ENCODE measurements around the gene TBX19. TPM values are rescaled to one million over a fixed set of nuclear protein-coding genes. Genes with fewer than 3 reads are reported as not detected.

Gene TBX19
- total RNA-seq, 1 experiment from 2014 or later, result 2.8 TPM

- BruUV-seq (replicated peaks), result no TSS peak
- ChIA-PET POLR2A (no interaction called here), CTCF (interaction anchor here (2.1 kb wide), 1 partner anchor 12 kb away, joined by 7 read pairs; no protein-coding TSS in a partner anchor)
- intact Hi-C loops (cut with micrococcal nuclease; ENCODE audit: unreplicated experiment), result no loop called here
- no peak for DNase-seq
- TF ChIP-seq CTCF (IDR thresholded peaks at IDR 0.05; ENCODE audit: insufficient read depth in 1 of 2, low read depth in 1 of 2, low read length in 1 of 2, severe bottlenecking in 1 of 2, unreplicated experiment in 1 of 2), result no peak
- Mint-ChIP-seq H3K27ac (ENCODE audit: unreplicated experiment) (no peak overlapping the region), H3K4me3 (ENCODE audit: unreplicated experiment) (no peak overlapping the region), H3K4me1 (ENCODE audit: low read depth, unreplicated experiment) (peaks cover 11% of the 10 kb centered on the region), H3K36me3 (ENCODE audit: insufficient read depth, unreplicated experiment) (no peaks in the 10 kb centered on the region), H3K9me3 (ENCODE audit: unreplicated experiment) (peaks cover 5% of the 10 kb centered on the region), H3K27me3 (ENCODE audit: insufficient read depth, unreplicated experiment) (no peaks in the 10 kb centered on the region)
- Histone ChIP-seq H3K4me3 (ENCODE audit: low read depth, low read length) (no peak overlapping the region), H3K9me3 (no peaks in the 10 kb centered on the region), H3K27me3 (replicated peaks; ENCODE audit: control insufficient read depth, insufficient read depth, low read length) (no peaks in the 10 kb centered on the region), H3K4me1 (0 out of 2 replicates have a peak, but pooled peaks cover 5% of the 10 kb centered on the region), H3K36me3 (ENCODE audit: control insufficient read depth, insufficient read depth, low read length) (no peaks in the 10 kb centered on the region)
These were observed 49.6 kb downstream of the TBX19 start for GRCh38 chr1:168330285-168330684.

- DNase-seq, result no peak
- H3K9me3 Mint-ChIP-seq (ENCODE audit: unreplicated experiment), result peaks cover 1% of the 10 kb centered on the region
- ChIA-PET POLR2A (no interaction called here), CTCF (no interaction called here)
- Histone ChIP-seq H3K36me3 (ENCODE audit: control insufficient read depth, insufficient read depth, low read length) (no peaks in the 10 kb centered on the region), H3K9me3 (no peaks in the 10 kb centered on the region), H3K27me3 (replicated peaks; ENCODE audit: control insufficient read depth, insufficient read depth, low read length) (no peaks in the 10 kb centered on the region), H3K4me3 (ENCODE audit: low read depth, low read length) (no peak overlapping the region), H3K4me1 (peaks cover 5% of the 10 kb centered on the region; the same call in 1 of the 2 replicates)
- no peak overlapping the region for H3K27ac Mint-ChIP-seq (ENCODE audit: unreplicated experiment)
- intact Hi-C loops (cut with micrococcal nuclease; ENCODE audit: unreplicated experiment), result no loop called here
- H3K4me1 Mint-ChIP-seq (ENCODE audit: low read depth, unreplicated experiment), result peaks cover 16% of the 10 kb centered on the region
- H3K4me3 Mint-ChIP-seq (ENCODE audit: unreplicated experiment), result no peak overlapping the region
- no TSS peak for BruUV-seq (replicated peaks)
- TF ChIP-seq CTCF (IDR thresholded peaks at IDR 0.05; ENCODE audit: insufficient read depth in 1 of 2, low read depth in 1 of 2, low read length in 1 of 2, severe bottlenecking in 1 of 2, unreplicated experiment in 1 of 2), result no peak
- H3K27me3 Mint-ChIP-seq (ENCODE audit: insufficient read depth, unreplicated experiment), result no peaks in the 10 kb centered on the region
- H3K36me3 Mint-ChIP-seq (ENCODE audit: insufficient read depth, unreplicated experiment), result no peaks in the 10 kb centered on the region
These were observed 50.9 kb downstream of the TBX19 start for GRCh38 chr1:168331569-168331968.

GRCh38 chr1:168333562-168334276 lies 53.0 kb downstream of the TBX19 start:
- peaks cover 18% of the 10 kb centered on the region for H3K9me3 Mint-ChIP-seq (ENCODE audit: unreplicated experiment)
- peaks cover 24% of the 10 kb centered on the region for H3K4me1 Mint-ChIP-seq (ENCODE audit: low read depth, unreplicated experiment)
- no peaks in the 10 kb centered on the region for H3K27me3 Mint-ChIP-seq (ENCODE audit: insufficient read depth, unreplicated experiment)
- Histone ChIP-seq H3K4me3 (ENCODE audit: low read depth, low read length) (no peak overlapping the region), H3K9me3 (no peaks in the 10 kb centered on the region), H3K4me1 (peaks cover 5% of the 10 kb centered on the region; the same call in 1 of the 2 replicates), H3K27me3 (replicated peaks; ENCODE audit: control insufficient read depth, insufficient read depth, low read length) (no peaks in the 10 kb centered on the region), H3K36me3 (ENCODE audit: control insufficient read depth, insufficient read depth, low read length) (no peaks in the 10 kb centered on the region)
- no peak overlapping the region for H3K4me3 Mint-ChIP-seq (ENCODE audit: unreplicated experiment)
- CTCF ChIA-PET, result no interaction called here
- H3K27ac Mint-ChIP-seq (ENCODE audit: unreplicated experiment), result no peak overlapping the region
- peaks cover 6% of the 10 kb centered on the region for H3K36me3 Mint-ChIP-seq (ENCODE audit: insufficient read depth, unreplicated experiment)
- DNase-seq, result no peak
- POLR2A ChIA-PET, result no interaction called here
- TF ChIP-seq CTCF (IDR thresholded peaks at IDR 0.05; ENCODE audit: insufficient read depth in 1 of 2, low read depth in 1 of 2, low read length in 1 of 2, severe bottlenecking in 1 of 2, unreplicated experiment in 1 of 2), result no peak
- no TSS peak for BruUV-seq (replicated peaks)
- intact Hi-C loops (cut with micrococcal nuclease; ENCODE audit: unreplicated experiment), result no loop called here
